Psoas muscle (tissue), 8 donors: Measurements from ENCODE around the gene FBXW7. TPM values are rescaled to one million over a fixed set of nuclear protein-coding genes. Genes with fewer than 3 reads are reported as not detected.
"Not testable (repeated sequence)": the region's sequence is repeated elsewhere in the genome, so short reads cannot be mapped to it uniquely, and the experiment has no call there.

ENCODE experiments used
- ATAC-seq, 4 donors: fragments of 200-7000 bp; cut with Tn5 transposase; one replicate each; pipeline ENCODE4 v1.9.1; 2020; ENCODE audit warnings: moderate library complexity in 3 of 4, mild to moderate bottlenecking in 2 of 4
- DNase-seq, 2 donors: peaks; one replicate each; pipeline ENCODE4 v3.0.0-alpha.2; 2020
- H3K27ac ChIP-seq: fragments of 200-600 bp; one replicate; pipeline ENCODE4 v1.8.0; 2022
- H3K27me3 ChIP-seq, 3 donors: fragments of 200-600 bp in 1 of 3; one replicate each; pipeline versions ENCODE4 v1.6.1 to v1.8.0; 2013 to 2022; ENCODE audit warnings: low read length in 2 of 3, mild to moderate bottlenecking in 2 of 3, moderate library complexity in 1 of 3; ENCODE audit not compliant: insufficient read depth in 3 of 3
- H3K36me3 ChIP-seq, 2 donors: fragments of 200-600 bp in 1 of 2; one replicate each; pipeline versions ENCODE4 v1.6.1 to v1.8.0; 2013 to 2022; ENCODE audit warnings: low read depth in 1 of 2, mild to moderate bottlenecking in 1 of 2, moderate library complexity in 1 of 2; ENCODE audit not compliant: insufficient read depth in 1 of 2
- H3K4me1 ChIP-seq: fragments of 200-600 bp; one replicate; pipeline ENCODE4 v1.8.0; 2022
- H3K4me3 ChIP-seq: fragments of 200-600 bp; one replicate; pipeline ENCODE4 v1.8.0; 2022; ENCODE audit warnings: mild to moderate bottlenecking
- H3K9me3 ChIP-seq: fragments of 200-600 bp; one replicate; pipeline ENCODE4 v1.8.0; 2022
- WGBS, 3 donors: extraction: QIAGEN DNeasy Blood & Tissue Kit; methylation state at CpG; one replicate each; pipeline versions ENCODE4 v1.1.6 to v1.1.7; 2013; 5-methylcytosine and 5-hydroxymethylcytosine counted together
- intact Hi-C, 2 donors: fragments of 100-400 bp; cut with DNase I; formaldehyde crosslinking; loops; one replicate each; pipeline versions ENCODE4 v1.11.0 to v1.14.2; 2022
- polyA plus RNA-seq, 3 donors: library from polyadenylated mRNA; stranded (reverse); fragments of 200-250 nt; gene quantifications; one replicate each; pipeline ENCODE4 v1.2.3, GENCODE V29; 2013
- total RNA-seq, 4 donors: library from RNA; stranded (reverse); fragmentation: NEBNext Ultra II Directional in 2 of 4; extraction: Animal tissue kit (Norgen Biotek cat#: 25700) in 2 of 4; gene quantifications; one replicate each; pipeline versions ENCODE4 v1.2.1 to v1.2.4, GENCODE V29; 2021 to 2023
- TF ChIP-seq, protein P1 (sequence below): fragments of 200-600 bp; IDR thresholded peaks from one replicate; pipeline ENCODE4 v1.8.0; 2022; ENCODE audit warnings: antibody characterized with exemption
- donor health status: healthy with polysubstance abuse.
- donor health status: DM: no; HTN: no; CAD: no; lungs with moderate emphysema.
- donor health status: Bipolar disorder and iron deficiency.
- donor health status: healthy.
- donor health status: DM: yes; HTN: yes; CAD: no.
- donor health status: DM: no; HTN: no; CAD: no.
- donor health status: DM: no; HTN: no; CAD: no.
- donor health status: DM: yes; HTN: yes; CAD: no.

Gene FBXW7
- total and polyA plus RNA-seq, 7 donors, result 9.8 to 41.1 (median 28.7) TPM

DNA sequence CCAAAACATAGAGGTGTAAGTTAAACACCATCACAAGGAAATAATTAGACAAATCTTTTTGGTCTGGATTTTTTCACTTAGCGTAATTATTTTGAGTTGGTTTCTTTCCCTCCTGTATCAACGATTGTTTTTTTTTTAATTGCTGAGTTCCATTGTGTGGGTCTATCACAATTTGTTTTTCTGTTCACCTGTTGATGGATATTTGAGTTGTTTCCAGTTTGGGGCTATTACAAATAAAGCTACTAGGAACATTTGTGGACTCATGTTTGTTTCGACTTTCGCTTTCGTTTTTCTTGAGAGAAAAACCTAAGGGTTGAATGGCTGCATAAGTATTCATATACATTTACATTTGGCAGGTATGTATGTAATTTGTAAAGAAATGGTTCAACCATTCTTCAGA is 20.4 kb upstream of the FBXW7 start:
- Histone ChIP-seq H3K27me3 (no peaks in the 10 kb centered on the region), H3K4me1 (no peaks in the 10 kb centered on the region), H3K27ac (no peak overlapping the region), H3K36me3 (no peaks in the 10 kb centered on the region), H3K4me3 (no peak overlapping the region), H3K9me3 (no peaks in the 10 kb centered on the region)
- DNase-seq (no peak), ATAC-seq (no peak)
- WGBS, 3 donors, result 83 to 93% (median 88%) methylated on average over 5 of the region's 5 CpGs
- TF ChIP-seq, protein P1, sequence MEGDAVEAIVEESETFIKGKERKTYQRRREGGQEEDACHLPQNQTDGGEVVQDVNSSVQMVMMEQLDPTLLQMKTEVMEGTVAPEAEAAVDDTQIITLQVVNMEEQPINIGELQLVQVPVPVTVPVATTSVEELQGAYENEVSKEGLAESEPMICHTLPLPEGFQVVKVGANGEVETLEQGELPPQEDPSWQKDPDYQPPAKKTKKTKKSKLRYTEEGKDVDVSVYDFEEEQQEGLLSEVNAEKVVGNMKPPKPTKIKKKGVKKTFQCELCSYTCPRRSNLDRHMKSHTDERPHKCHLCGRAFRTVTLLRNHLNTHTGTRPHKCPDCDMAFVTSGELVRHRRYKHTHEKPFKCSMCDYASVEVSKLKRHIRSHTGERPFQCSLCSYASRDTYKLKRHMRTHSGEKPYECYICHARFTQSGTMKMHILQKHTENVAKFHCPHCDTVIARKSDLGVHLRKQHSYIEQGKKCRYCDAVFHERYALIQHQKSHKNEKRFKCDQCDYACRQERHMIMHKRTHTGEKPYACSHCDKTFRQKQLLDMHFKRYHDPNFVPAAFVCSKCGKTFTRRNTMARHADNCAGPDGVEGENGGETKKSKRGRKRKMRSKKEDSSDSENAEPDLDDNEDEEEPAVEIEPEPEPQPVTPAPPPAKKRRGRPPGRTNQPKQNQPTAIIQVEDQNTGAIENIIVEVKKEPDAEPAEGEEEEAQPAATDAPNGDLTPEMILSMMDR, result no peak
- intact Hi-C loops, result no loop called here

DNA sequence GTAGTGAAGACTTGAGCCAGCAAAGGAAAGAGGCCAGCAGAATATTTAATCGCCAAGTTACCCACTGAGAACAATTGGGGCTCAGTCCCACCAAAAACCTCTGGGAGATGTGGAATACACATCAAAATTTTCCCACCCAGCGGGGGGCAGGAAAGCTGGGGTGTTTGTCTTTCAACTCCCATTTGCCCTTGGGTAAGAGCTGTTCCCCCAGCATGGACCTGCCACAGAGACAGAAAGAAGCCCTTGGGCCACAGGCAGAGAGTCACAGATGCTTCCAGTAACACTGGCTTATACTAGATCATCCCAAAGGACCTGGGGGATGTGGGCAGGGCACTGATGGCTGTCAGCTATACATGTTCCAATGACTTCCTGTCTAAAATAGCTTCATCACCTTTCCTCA is 18.9 kb upstream of the FBXW7 start:
- H3K36me3 ChIP-seq, result no peaks in the 10 kb centered on the region
- no peak for DNase-seq
- no peaks in the 10 kb centered on the region for H3K9me3 ChIP-seq
- WGBS, 3 donors, result 91 to 94% (median 93%) methylated on average over 2 of the region's 2 CpGs
- no peaks in the 10 kb centered on the region for H3K27me3 ChIP-seq
- intact Hi-C loops, result no loop called here
- TF ChIP-seq, protein P1, result no peak
- no peak for ATAC-seq
- no peak overlapping the region for H3K4me3 ChIP-seq
- H3K4me1 ChIP-seq, result no peaks in the 10 kb centered on the region
- H3K27ac ChIP-seq, result no peak overlapping the region

DNA sequence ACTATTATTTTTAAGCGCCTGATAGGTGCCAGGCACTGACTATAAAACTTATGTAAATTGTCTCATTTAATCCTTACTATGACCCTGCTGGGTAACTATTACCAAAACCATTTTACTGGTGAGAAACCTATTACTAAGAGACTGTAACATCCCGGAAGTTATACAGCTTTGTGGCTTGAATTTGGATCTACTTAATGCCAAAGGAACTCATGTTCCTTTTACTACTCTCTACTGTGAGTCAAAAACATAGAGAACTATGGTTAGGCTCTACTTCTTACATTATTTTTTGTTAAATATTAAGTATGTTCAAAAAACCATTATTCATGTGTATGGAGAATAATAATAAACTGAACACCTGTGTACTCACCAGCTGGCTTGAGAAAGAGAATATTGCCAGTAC is 14.8 kb upstream of the FBXW7 start:
- H3K27me3 ChIP-seq, DNase-seq, ATAC-seq, H3K4me1 ChIP-seq, intact Hi-C loops, H3K4me3 ChIP-seq, H3K36me3 ChIP-seq, H3K9me3 ChIP-seq, H3K27ac ChIP-seq: not testable (repeated sequence)
- WGBS, 3 donors, result 85 to 95% (median 91%) methylated on average over 2 of the region's 2 CpGs

DNA sequence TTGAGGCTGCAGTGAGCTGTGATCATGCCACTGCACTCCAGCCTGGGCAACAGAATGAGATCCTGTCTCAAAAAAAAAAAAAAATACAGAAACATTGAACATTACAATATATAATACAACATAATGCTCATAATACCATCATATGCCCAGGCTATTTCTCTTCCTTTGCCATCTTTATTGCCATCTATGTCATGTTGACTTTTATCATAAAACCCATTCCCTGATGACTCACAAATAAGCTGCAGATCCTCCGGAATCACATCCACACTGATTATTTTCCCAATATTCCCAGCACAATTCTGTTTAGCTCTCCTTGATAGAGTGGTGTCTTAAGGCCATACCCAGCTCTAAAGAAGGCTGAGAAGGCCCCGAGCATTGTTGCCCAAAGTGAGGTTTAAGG is 9.2 kb upstream of the FBXW7 start:
- TF ChIP-seq, protein P1, result no peak
- WGBS, 3 donors, result 86 to 92% (median 87%) methylated on average over 2 of the region's 2 CpGs
- DNase-seq, result no peak
- Histone ChIP-seq H3K4me1 (no peaks in the 10 kb centered on the region), H3K27ac (no peak overlapping the region), H3K9me3 (peaks cover 5% of the 10 kb centered on the region), H3K27me3 (no peaks in the 10 kb centered on the region), H3K36me3 (no peaks in the 10 kb centered on the region), H3K4me3 (no peak overlapping the region)
- no peak for ATAC-seq
- intact Hi-C loops, result no loop called here

DNA sequence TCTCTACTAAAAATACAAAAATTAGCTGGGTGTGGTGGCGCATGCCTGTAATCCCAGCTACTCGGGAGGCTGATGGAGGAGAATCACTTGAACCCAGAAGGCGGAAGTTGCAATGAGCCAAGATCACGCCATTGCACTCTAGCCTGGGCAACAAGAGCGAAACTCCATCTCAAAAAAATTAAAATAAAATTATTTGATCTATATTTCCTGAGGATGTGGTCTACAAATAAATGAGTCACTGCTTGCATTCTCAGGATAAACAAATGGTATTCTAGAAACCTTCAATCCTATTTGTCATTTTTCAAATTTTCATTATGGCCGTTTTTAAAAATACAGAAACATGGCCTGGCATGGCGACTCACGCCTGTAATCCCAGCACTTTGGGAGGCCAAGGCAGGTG is 8.6 kb upstream of the FBXW7 start:
- ATAC-seq, H3K9me3 ChIP-seq, H3K27me3 ChIP-seq, H3K4me1 ChIP-seq, H3K36me3 ChIP-seq, DNase-seq, H3K27ac ChIP-seq, intact Hi-C loops, H3K4me3 ChIP-seq: not testable (repeated sequence)
- 93 to 98% (median 96%) methylated on average over 8 of the region's 8 CpGs for WGBS, 3 donors

DNA sequence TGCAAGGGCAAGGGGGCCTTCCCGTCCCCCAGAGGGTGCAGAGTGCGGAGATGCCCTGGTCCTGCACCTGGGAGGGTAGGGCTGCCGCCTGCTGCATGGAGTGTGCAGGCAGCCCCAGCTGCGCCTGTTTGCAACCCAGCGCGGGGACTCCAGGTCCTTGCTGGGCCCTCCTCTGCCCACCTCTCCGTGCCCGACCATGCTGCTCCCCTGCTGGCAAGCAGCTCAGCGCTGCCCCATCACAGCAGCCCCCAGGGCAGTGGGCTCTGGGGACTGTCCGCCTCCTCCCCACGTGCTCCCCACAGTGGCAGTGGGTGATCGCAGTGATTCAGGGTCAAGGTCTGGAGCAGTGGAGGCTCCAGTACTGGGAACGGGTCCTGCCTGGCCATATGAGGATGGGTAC is 5.0 kb upstream of the FBXW7 start:
- Histone ChIP-seq H3K4me1 (peaks cover 14% of the 10 kb centered on the region), H3K27ac (no peak overlapping the region), H3K36me3 (no peaks in the 10 kb centered on the region), H3K27me3 (no peaks in the 10 kb centered on the region), H3K9me3 (peaks cover 5% of the 10 kb centered on the region), H3K4me3 (no peak overlapping the region)
- no peak for ATAC-seq
- TF ChIP-seq, protein P1, result no peak
- 90 to 96% (median 95%) methylated on average over 8 to 13 of the region's 13 CpGs for WGBS, 3 donors
- intact Hi-C loops, result no loop called here
- DNase-seq, result no peak
